HG03060 (cell line): ENCODE data around the gene ENTR1.

Experiments
- ATAC-seq: cut with Tn5 transposase; IDR thresholded peaks from one replicate; pipeline ENCODE4 v1.9.1; 2021; ENCODE audit warnings: low read depth, moderate number of reproducible peaks; ENCODE audit not compliant: unreplicated experiment

The ENTR1 gene

GRCh38 chr9:136400038-136400834, 10.2 kb downstream of the ENTR1 start, which contains the start of gene SNAPC4:
Gene SNAPC4, minus strand, starts transcription at chr9:136400170. Its CDS starts 1,742 bp downstream, at chr9:136398428.
- ATAC-seq, result no peak

DNA sequence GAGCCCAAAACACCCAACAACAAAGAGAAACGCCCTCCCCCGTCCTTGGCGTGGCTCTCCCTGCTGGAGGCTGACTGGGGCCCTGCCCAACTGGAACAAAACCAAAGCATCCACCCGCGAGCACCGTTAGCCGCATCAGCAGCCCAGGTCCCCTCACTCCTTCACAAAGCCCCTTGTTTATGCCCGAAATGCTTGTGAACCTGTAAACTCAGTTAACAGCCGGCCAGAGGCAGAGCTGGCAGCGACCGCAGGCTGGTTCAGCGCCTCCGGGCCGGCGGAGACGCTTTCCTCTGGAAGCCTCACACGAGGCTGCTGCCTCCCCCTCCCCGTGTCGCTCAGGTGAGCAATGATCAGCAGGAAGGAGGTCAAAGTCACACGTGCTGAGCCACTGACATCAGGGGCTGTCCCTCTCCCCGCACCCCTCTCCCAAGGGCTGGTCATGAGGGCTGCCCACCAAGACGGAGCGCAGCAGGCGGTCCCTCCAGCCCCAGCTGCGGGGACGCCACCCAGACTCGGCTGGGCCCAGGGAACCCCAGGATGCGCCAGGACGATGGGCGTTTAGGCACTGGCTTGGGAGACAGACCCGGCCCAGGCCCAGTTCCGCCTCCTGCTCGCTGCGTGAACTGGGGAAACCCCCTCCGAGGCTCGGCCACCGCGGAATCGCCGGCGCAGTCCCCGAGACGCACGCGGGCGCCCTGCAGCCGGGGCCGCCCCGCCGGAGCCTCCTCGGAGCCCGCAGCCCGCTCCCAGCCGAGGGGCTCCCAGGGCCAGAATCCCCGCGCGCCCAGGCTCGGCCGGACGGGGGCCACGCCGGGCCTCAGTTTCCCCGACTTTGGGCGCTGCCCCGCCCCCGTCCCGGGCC, 11.0 kb downstream of the ENTR1 start:
- no peak for ATAC-seq

DNA sequence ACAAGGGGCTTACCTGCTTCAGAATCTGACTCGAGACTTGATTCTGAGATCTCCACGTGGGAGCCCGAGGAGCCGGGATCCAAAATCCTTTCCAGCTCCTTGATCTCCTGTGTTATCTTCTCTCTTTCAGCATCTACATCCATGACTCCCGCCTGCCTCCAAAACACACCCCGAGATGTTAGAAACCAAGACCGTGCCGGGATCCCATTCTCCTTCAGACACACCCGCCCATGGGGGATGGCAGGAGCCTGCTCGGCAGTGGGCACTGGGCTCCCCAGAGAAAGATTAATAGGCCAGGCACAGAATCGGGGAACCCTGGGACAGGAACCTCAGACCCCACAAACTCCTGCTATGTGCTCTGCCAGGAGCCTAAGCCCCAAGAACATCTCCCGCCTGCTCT, 12.1 kb downstream of the ENTR1 start:
- no peak for ATAC-seq

- no peak for ATAC-seq
Measured at GRCh38 chr9:136397643-136398042, 12.8 kb downstream of the ENTR1 start.

DNA sequence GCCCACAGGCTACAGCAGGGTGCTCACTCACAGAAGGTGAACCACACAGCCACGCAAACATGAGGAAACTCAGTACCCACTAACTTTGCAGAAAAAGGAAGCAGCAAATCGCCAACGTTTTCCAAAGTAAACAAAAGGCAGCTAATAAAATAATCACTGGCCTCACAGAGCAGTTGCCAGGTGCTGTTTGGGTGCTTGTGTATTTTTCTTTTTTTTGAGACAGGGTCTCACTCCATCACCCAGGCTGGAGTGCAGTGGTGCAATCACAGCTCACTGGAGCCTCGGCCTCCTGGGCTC, 14.2 kb downstream of the ENTR1 start:
- no peak for ATAC-seq

- no peak for ATAC-seq
Measured at GRCh38 chr9:136395345-136396218, 14.8 kb downstream of the ENTR1 start.

GRCh38 chr9:136395020-136395340, 15.4 kb downstream of the ENTR1 start:
- ATAC-seq, result no peak

DNA sequence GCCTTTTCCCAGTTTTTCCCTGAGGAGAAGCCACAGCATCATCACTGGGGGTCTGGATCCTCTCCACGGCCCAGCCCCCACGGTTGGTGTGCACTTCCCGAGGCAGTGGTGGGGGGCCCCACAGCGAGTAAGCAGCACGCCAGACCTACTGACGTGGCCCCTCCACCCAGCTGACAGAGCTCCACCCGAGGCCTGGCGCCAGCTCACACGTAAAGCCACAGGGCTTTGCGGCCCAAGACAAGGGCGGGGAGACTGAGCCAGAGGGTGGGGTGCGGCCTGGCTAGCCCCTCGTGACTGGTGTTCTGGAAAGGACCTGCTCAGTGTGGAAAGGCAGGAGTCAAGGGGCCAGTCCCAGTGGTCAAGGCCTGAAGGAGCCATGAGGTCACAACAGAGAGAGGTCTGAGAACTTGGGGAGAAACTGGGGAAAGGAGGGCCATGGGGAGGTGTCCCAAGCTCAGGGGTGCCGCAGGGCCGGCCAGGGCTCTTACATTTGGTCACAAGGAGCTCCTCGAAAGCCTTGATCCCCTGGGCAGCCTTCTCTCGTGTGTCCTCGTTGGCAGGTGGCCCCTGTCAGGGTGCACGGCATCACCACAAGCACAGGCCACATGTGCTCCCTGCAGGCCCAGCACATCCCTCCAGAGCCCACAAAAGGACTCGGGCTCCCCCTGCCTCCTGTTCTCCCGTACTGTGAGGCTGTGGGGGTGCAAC, 15.9 kb downstream of the ENTR1 start:
- no peak for ATAC-seq

GRCh38 chr9:136393531-136393930, 16.9 kb downstream of the ENTR1 start:
- ATAC-seq, result no peak

GRCh38 chr9:136392538-136393449, 17.6 kb downstream of the ENTR1 start:
- no peak for ATAC-seq

- ATAC-seq, result no peak
Measured at GRCh38 chr9:136391737-136392537, 18.5 kb downstream of the ENTR1 start.

DNA sequence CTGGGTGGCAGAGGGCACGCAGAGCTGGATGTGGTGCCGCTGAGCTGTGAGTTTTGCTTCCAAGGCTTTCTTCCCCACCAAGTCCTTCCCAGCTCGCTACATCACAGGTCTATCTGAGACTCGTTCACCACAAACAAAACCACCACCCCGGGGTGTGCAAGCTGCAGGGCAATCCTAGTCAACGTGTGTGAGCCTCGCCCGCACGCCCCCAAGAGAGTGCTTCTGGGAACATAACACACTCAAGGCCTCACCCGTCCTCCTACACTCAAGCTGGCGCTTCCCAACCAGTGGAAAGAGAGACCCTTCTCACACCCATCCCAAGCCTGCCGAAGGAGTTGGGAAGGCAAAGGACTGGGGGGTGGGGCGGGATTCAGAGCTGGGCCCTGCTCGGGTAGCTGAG, 21.0 kb downstream of the ENTR1 start:
- no peak for ATAC-seq

DNA sequence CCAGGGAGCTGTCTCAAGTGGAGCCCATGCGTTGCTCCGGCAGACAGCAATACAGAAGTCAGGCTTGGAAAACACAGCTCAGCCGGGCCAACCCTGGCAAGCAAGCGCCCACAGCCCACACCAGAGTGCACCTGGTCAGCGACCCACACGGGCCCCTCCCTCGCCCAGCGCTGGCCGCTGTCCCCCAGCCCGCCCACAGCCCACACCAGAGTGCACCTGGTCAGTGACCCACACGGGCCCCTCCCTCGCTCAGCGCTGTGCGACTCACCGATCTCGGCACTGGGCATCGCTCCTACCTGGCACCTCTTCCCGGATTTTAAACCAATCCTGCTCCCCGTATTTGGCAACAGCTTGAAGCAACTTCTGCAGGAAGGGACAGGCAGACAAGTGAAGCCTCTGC, 23.2 kb downstream of the ENTR1 start:
- no peak for ATAC-seq

- no peak for ATAC-seq
Measured at GRCh38 chr9:136386018-136386417, 24.4 kb downstream of the ENTR1 start.

- no peak for ATAC-seq
Measured at GRCh38 chr9:136385015-136385414, 25.4 kb downstream of the ENTR1 start.

DNA sequence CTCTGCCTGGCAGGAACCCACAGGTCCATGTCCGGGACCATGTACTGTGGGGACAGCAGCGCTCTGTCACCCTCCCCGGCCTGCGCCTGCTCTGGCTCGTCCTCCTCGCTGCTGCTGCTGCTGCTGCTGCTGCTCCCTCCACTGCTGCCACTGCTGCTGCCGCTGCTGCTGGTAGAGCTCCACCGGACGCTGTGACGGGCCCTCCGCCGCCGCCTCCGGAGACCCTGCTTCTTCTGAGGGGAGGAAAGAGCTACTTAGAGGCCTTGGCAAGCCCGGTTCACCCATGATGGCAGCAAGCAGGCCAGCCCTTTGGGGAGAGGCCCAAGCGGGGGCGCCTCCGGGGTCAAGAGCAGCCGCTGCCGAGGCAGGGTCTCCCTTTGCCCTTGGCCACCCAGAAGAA, 27.0 kb downstream of the ENTR1 start:
- no peak for ATAC-seq

- ATAC-seq, result no peak
Measured at GRCh38 chr9:136381966-136382513, 28.4 kb downstream of the ENTR1 start.

GRCh38 chr9:136381311-136381710, 29.1 kb downstream of the ENTR1 start:
- no peak for ATAC-seq
